HepG2 (cell line): ENCODE results near the gene VAMP2. TPM values are rescaled to one million over a fixed set of nuclear protein-coding genes. Genes with fewer than 3 reads are reported as not detected.

Experiments used
- HMG20B ChIP-seq: conservative IDR thresholded peaks from 2 replicates; pipeline ENCODE4 v1.6.1; 2016; ENCODE audit warnings: missing genetic modification reagents, missing compliant biosample characterization
- JUNB ChIP-seq: sonication (generic); formaldehyde crosslinking; IDR thresholded peaks from 2 replicates; pipeline ENCODE4 v1.8.0; 2022; ENCODE audit warnings: missing genetic modification reagents, mild to moderate bottlenecking, borderline replicate concordance
- REPIN1 ChIP-seq: sonication (generic); formaldehyde crosslinking; IDR thresholded peaks from 2 replicates; pipeline ENCODE4 v1.8.0; 2022; ENCODE audit warnings: missing genetic modification reagents, low read depth, mild to moderate bottlenecking, borderline replicate concordance
- RORA ChIP-seq: sonication (generic); formaldehyde crosslinking; IDR thresholded peaks from 2 replicates; pipeline ENCODE4 v1.5.0; 2020; ENCODE audit warnings: mild to moderate bottlenecking, missing genetic modification reagents, moderate library complexity
- SP2 ChIP-seq: sonication (generic); formaldehyde crosslinking; IDR thresholded peaks from 2 replicates; pipeline ENCODE4 v1.5.1; 2020; ENCODE audit warnings: mild to moderate bottlenecking, missing genetic modification reagents
- ZBTB1 ChIP-seq: sonication (generic); formaldehyde crosslinking; IDR thresholded peaks from 2 replicates; pipeline ENCODE4 v1.4.0; 2020; ENCODE audit warnings: missing genetic modification reagents, borderline replicate concordance
- ZNF101 ChIP-seq: sonication (generic); formaldehyde crosslinking; IDR thresholded peaks from 2 replicates; pipeline ENCODE4 v1.4.0; 2020; ENCODE audit warnings: mild to moderate bottlenecking, low read depth, missing genetic modification reagents, borderline replicate concordance
- ZNF44 ChIP-seq: sonication (generic); formaldehyde crosslinking; IDR thresholded peaks from 2 replicates; pipeline ENCODE4 v1.5.1; 2020; ENCODE audit warnings: mild to moderate bottlenecking, missing genetic modification reagents
- ZNF543 ChIP-seq: sonication (generic); formaldehyde crosslinking; IDR thresholded peaks from 2 replicates; pipeline ENCODE4 v1.4.0; 2020; ENCODE audit warnings: mild to moderate bottlenecking, missing genetic modification reagents
- ZNF839 ChIP-seq: sonication (generic); formaldehyde crosslinking; IDR thresholded peaks from 2 replicates; pipeline ENCODE4 v1.4.0; 2020; ENCODE audit warnings: missing genetic modification reagents, mild to moderate bottlenecking, borderline replicate concordance
- polyA plus RNA-seq, 8 experiments: library from polyadenylated mRNA; depleted of rRNA in 3 of 8; stranded (reverse) in 7 of 8; unstranded in 1 of 8; fragments of >200 nt; fragmentation: Illumina TruSeq in 4 of 8; extraction: Trizol in 4 of 8; gene quantifications; 2 replicates each; pipeline versions ENCODE4 v1.2.1 to v1.2.3, GENCODE V29; 2011 to 2016; ENCODE audit warnings: low read depth in 4 of 8, missing spikeins in 1 of 8, mixed read lengths in 1 of 8; ENCODE audit not compliant: insufficient read depth in 1 of 8
- total RNA-seq, 5 experiments: library from RNA; depleted of rRNA; stranded (reverse); fragments of >200 nt; fragmentation: Illumina TruSeq; extraction: Trizol; gene quantifications; 2 replicates each; pipeline ENCODE4 v1.2.3, GENCODE V29; 2016; ENCODE audit warnings: low read depth in 1 of 5
- TF ChIP-seq, protein P1 (sequence below), 2 experiments: sonication (generic) in 1 of 2; formaldehyde crosslinking in 1 of 2; IDR thresholded peaks; 2 replicates each; pipeline versions ENCODE4 v1.4.0 to v1.6.1; 2016 to 2020; ENCODE audit warnings: borderline replicate concordance in 1 of 2, low read depth in 1 of 2, mild to moderate bottlenecking in 1 of 2, missing genetic modification reagents in 1 of 2
- TF ChIP-seq, protein P2 (sequence below): IDR thresholded peaks from 2 replicates; pipeline ENCODE4 v1.6.1; 2016; ENCODE audit warnings: low read depth, borderline replicate concordance
- TF ChIP-seq, protein P3 (sequence below): sonication (generic); formaldehyde crosslinking; IDR thresholded peaks from 2 replicates; pipeline ENCODE4 v1.8.0; 2023; ENCODE audit warnings: mild to moderate bottlenecking, missing genetic modification reagents
- TF ChIP-seq, protein P4 (sequence below): sonication (generic); formaldehyde crosslinking; IDR thresholded peaks from 2 replicates; pipeline ENCODE4 v1.8.0; 2022; ENCODE audit warnings: low read depth, missing genetic modification reagents
- TF ChIP-seq, protein P5 (sequence below): sonication (generic); formaldehyde crosslinking; IDR thresholded peaks from 2 replicates; pipeline ENCODE4 v1.9.0; 2021; ENCODE audit warnings: missing genetic modification reagents, mild to moderate bottlenecking, borderline replicate concordance

The VAMP2 gene
- total and polyA plus RNA-seq, 2 of the 13 experiments (the other 11 are each of a cell fraction or from before 2014, with no cell fraction given): 3.9 to 17.2 TPM

DNA sequence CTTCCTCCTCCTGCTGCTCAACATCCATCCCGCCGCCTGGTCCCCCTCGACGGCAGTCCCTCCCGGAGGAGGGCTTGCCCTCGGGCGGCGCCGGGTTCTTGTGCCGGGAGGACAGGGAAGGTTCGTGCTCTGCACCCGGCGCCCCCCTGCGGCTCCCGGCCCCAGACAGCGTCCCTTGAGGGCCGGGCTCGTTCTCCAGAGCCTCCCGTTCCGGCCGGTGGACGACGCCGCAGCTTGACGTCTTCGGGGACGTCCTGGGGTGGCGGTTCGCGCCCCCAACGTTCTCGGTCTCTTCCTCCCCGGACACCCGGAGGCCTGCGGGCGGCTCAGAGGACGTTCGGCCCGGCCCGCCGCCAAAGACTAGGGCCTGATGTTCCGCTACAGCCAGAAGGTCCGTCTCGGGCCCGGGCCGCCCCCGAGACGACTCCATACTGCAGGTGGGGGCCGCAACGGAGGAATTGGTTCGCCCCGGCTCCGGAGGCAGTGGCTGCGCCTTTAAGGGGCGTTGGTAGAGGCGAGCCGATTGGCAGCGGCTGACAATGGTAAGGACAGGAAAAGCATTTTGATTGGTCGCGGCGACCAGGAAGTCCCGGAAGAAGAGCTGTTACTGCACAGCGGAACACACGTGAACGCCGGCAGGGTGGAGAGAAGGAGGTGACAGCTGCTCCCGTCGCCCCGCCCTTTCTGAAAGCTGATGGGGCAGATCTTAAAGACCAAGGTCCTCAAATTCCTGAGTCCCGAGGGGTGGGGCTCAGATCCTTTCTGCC, 27.1 kb upstream of the VAMP2 start, which contains the start of gene BORCS6 (continued):
- TF ChIP-seq, protein P1, sequence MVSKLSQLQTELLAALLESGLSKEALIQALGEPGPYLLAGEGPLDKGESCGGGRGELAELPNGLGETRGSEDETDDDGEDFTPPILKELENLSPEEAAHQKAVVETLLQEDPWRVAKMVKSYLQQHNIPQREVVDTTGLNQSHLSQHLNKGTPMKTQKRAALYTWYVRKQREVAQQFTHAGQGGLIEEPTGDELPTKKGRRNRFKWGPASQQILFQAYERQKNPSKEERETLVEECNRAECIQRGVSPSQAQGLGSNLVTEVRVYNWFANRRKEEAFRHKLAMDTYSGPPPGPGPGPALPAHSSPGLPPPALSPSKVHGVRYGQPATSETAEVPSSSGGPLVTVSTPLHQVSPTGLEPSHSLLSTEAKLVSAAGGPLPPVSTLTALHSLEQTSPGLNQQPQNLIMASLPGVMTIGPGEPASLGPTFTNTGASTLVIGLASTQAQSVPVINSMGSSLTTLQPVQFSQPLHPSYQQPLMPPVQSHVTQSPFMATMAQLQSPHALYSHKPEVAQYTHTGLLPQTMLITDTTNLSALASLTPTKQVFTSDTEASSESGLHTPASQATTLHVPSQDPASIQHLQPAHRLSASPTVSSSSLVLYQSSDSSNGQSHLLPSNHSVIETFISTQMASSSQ (IDR thresholded peaks at IDR 0.05; ENCODE audit: low read depth): no peak
- TF ChIP-seq, protein P1 (CRISPR knock-in tag; IDR thresholded peaks at IDR 0.05; ENCODE audit: borderline replicate concordance): peak; percentile 56; the same call in 1 of the 2 replicates
- TF ChIP-seq, protein P2, sequence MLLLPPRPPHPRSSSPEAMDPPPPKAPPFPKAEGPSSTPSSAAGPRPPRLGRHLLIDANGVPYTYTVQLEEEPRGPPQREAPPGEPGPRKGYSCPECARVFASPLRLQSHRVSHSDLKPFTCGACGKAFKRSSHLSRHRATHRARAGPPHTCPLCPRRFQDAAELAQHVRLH (CRISPR knock-in tag): 0 out of 2 replicates have a peak, but pooled peaks have one; percentile 48
- TF ChIP-seq, protein P3, sequence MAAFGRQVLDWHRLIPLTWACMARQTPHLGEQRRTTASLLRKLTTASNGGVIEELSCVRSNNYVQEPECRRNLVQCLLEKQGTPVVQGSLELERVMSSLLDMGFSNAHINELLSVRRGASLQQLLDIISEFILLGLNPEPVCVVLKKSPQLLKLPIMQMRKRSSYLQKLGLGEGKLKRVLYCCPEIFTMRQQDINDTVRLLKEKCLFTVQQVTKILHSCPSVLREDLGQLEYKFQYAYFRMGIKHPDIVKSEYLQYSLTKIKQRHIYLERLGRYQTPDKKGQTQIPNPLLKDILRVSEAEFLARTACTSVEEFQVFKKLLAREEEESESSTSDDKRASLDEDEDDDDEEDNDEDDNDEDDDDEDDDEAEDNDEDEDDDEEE: no peak
- TF ChIP-seq ZNF839 (CRISPR knock-in tag) (0 out of 2 replicates have a peak, but pooled peaks have one; percentile 49), HMG20B (CRISPR knock-in tag) (no peak), SP2 (CRISPR knock-in tag) (peak; percentile 83), ZNF101 (CRISPR knock-in tag) (0 out of 2 replicates have a peak, but pooled peaks have one; percentile 59), REPIN1 (CRISPR knock-in tag) (no peak), RORA (CRISPR knock-in tag) (no peak), ZBTB1 (CRISPR knock-in tag) (no peak), ZNF44 (CRISPR knock-in tag) (no peak; the same call in 1 of the 2 replicates), JUNB (CRISPR knock-in tag) (no peak), ZNF543 (peak; percentile 94)
- TF ChIP-seq, protein P4, sequence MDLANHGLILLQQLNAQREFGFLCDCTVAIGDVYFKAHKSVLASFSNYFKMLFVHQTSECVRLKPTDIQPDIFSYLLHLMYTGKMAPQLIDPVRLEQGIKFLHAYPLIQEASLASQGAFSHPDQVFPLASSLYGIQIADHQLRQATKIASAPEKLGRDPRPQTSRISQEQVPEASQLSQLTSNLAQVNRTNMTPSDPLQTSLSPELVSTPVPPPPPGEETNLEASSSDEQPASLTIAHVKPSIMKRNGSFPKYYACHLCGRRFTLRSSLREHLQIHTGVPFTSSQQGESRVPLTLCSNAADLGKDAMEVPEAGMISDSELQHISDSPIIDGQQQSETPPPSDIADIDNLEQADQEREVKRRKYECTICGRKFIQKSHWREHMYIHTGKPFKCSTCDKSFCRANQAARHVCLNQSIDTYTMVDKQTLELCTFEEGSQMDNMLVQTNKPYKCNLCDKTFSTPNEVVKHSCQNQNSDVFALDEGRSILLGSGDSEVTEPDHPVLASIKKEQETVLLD (CRISPR knock-in tag): 0 out of 2 replicates have a peak, but pooled peaks have one; percentile 29
- TF ChIP-seq, protein P5, sequence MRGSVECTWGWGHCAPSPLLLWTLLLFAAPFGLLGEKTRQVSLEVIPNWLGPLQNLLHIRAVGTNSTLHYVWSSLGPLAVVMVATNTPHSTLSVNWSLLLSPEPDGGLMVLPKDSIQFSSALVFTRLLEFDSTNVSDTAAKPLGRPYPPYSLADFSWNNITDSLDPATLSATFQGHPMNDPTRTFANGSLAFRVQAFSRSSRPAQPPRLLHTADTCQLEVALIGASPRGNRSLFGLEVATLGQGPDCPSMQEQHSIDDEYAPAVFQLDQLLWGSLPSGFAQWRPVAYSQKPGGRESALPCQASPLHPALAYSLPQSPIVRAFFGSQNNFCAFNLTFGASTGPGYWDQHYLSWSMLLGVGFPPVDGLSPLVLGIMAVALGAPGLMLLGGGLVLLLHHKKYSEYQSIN: no peak
- TF ChIP-seq, all 625 proteins: peak for 174
